GM13977 (cell line): ENCODE data around the gene SLC16A3.

Source experiments
- DNase-seq: peaks from one replicate; pipeline ENCODE4 v3.0.0; 2012; ENCODE audit warnings: low spot score
- in situ Hi-C: fragments of 300-500 bp; cut with MboI; formaldehyde crosslinking; loops from one replicate; pipeline ENCODE4 v1.12.0; 2022; ENCODE audit warnings: low sequenced_read_pairs, low pct_unique_long_range_greater_than_20kb, mixed read lengths, inconsistent platforms; ENCODE audit not compliant: unreplicated experiment
- TF ChIP-seq, protein P1 (sequence below): IDR thresholded peaks from 2 replicates; pipeline ENCODE4 v1.5.1; 2012; ENCODE audit warnings: mild to moderate bottlenecking, control low read depth; ENCODE audit not compliant: insufficient read depth; ENCODE audit errors: extremely low read depth, missing control alignments

Gene SLC16A3

DNA sequence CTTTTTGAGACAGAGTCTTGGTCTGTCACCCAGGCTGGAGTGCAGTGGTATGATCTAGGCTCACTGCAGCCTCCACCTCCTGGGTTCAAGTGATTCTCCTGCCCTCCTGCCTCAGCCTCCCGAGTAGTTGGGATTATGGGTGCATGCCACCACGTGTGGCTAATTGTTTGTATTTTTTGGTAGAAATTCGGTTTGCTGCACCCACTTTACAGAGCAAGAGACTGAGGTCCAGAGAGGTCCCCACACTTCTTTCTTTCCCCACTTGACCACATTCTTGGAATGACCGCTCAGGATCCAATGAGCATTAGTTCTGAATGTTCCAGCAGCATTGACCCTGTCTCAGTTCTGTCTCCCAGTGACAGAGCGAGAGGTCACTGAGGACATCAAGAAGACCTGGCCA lies 5.3 kb upstream of the SLC16A3 start:
- no peak for DNase-seq
- TF ChIP-seq, protein P1, sequence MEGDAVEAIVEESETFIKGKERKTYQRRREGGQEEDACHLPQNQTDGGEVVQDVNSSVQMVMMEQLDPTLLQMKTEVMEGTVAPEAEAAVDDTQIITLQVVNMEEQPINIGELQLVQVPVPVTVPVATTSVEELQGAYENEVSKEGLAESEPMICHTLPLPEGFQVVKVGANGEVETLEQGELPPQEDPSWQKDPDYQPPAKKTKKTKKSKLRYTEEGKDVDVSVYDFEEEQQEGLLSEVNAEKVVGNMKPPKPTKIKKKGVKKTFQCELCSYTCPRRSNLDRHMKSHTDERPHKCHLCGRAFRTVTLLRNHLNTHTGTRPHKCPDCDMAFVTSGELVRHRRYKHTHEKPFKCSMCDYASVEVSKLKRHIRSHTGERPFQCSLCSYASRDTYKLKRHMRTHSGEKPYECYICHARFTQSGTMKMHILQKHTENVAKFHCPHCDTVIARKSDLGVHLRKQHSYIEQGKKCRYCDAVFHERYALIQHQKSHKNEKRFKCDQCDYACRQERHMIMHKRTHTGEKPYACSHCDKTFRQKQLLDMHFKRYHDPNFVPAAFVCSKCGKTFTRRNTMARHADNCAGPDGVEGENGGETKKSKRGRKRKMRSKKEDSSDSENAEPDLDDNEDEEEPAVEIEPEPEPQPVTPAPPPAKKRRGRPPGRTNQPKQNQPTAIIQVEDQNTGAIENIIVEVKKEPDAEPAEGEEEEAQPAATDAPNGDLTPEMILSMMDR = no peak
- in situ Hi-C loops = no loop called here

DNA sequence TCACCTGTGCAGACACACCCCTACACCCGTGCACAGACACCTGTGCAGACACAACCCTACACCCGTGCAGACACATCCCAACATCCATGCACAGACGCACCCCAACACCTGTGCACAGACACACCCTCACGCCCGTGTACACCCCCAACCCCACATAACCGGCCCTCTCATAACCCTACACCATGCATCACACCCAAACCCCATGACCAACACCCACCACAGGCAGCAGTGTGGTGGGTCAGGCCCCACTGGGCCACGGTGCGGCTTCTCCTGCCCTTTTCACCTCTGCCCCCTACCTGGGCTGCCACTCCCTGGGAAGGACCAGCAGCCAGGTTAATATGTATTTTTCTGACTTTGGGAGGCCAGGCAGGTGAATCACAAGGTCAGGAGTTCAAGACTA lies 4.2 kb upstream of the SLC16A3 start:
- TF ChIP-seq, protein P1 = no peak
- in situ Hi-C loops = no loop called here
- no peak for DNase-seq

DNA sequence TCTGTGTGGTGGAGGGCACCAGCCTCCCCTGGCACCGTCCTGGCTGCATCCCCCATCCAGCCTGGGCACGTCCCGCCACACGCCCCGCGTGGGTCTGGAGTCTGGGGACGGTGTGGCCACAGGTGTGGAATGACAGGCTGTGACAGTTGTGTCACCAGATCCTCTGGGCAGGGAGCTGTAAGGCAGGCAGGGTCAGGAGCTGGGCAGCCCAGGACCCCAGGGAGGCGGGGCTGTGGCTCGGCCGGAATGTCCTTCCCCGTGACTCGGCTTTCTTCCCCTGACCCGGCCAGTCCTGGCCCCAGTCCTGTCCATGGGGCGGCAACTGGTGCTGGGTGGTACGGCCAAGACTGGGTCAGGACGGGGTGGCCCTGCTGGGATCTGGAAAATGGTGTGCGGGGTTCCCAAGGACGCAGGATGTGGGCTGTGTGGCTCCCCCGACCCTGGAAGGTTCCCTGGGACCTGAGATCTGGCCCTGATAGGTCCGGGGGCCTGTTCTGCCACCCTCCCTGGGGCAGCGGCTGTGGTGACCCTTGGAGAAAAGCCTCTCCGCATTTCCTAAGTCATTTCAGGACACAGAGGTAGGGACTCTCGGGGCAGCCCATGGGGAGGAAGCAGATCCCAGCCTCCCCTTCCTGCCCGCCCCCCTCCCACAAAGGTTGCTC lies 3.3 kb upstream of the SLC16A3 start:
- DNase-seq = no peak
- in situ Hi-C loops = no loop called here
- TF ChIP-seq, protein P1 = no peak

DNA sequence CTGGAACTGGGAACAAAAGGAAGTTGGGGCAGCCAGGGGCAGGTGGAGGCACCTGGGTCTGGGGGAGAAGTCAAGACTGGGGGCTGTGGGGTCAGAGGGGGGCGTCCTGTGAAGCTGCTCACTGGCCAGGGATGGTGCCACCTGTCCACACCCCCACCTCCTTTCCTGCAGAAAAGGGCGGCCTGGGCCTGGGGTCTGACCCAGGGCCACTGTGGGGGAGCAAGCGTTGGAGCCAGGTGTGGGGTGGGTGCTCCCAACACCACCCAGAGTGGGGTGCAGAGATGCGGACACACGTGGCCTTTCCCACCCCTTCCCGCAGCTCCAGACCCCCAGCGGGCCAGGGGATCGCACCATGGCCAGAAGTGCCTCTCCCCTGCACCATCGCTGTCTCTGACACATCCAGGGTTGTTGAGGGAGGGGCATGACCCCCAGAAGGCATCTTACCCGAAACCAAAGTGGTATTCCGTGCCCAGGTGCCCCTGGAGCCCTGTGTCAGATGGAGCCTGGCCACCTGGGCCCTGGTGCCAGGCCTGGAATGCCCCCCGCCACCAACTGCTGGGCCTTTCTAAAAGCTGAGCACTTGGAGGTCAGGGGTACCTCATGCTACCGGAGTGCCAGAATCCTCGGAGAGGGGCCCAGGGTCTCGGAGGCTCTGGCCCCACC lies 2.6 kb upstream of the SLC16A3 start:
- in situ Hi-C loops = no loop called here
- TF ChIP-seq, protein P1 = no peak

DNA sequence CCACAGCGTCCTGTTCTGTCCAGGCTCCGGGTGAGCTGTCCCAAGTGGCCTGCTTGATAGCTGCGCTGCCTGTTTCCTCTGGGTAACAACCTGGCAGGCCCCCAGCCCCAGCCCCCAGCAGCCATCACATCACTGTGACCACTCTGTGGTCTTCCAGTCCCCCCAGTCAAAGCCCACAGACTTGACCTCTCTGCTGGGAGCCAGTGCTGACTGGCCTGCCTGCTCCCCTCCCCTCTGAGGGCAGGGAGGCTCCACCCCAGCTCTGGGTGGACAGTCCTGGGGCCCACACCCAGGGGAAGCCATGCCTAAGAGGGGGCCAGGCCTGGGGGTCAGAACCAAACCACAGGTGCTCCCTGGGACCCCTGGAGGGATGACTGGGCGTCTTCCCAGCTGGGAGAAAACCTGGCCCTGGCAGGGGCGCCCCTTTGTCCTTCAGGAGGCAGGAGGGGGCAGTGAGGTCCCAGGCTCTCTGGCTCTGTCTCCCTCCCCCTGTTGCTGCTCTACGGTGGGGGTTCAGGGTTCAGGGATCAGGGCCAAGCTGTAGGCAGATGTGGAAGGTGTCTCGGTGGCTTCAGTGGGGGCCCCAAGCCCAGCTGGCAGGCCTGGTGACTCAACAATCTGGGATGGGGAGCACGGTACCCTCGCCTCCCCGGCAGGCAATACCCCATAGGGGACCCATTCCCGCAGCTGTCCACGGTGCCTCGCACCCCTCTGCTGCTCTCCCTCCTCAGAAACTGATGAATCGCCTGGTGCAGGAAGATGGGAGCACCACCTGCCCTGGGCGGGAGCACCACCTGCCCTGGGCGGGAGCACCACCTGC lies 1.8 kb upstream of the SLC16A3 start:
- in situ Hi-C loops = no loop called here
- TF ChIP-seq, protein P1 = no peak
- no peak for DNase-seq

More for the DNA sequence above, 2.6 kb upstream of the SLC16A3 start:
- no peak for DNase-seq

DNA sequence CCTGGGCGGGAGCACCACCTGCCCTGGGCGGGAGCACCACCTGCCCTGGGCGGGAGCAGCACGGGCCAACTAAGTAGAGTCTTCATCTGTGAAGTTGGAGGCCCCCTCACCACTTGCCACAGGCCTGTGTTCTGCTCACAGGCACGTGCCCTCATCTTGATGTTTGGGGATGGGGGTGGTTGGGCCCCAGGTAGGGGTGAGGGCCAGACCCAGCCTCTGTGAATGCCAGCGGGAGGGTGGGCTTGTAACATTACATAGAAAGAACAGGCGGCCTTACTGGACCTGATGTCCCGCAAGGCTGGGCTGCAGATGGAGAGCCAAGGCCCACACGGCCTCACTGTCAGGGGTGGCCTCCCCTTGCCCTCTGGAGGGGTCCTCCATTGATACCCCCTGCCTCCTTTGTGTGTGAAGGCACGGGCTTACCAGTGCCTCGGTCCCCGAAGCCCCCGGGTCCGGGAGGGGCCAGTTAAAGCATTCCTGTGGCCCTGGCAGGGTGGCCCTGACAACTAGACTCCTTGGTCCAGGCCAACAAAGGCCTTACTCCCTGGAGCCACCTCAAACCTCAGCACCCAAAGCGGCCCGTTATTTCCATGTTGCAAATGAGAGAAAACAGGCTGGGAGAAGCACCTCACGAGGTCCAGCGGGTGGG lies 1.1 kb upstream of the SLC16A3 start:
- in situ Hi-C loops = no loop called here
- TF ChIP-seq, protein P1 = no peak
- no peak for DNase-seq
